Activated T-helper 9 cell treated with anti-CD3 and anti-CD28 coated beads, Interleukin-2, amount 50 U/mL, for 16 hours (primary cell): ENCODE measurements around the gene AHRR.
"Not testable (repeated sequence)": the region's sequence is repeated elsewhere in the genome, so short reads cannot be mapped to it uniquely, and the experiment has no call there.

Source experiments
- DNase-seq: peaks from one replicate; pipeline ENCODE4 v3.0.0-alpha.2; 2020; ENCODE audit warnings: low read depth

Gene AHRR

DNA sequence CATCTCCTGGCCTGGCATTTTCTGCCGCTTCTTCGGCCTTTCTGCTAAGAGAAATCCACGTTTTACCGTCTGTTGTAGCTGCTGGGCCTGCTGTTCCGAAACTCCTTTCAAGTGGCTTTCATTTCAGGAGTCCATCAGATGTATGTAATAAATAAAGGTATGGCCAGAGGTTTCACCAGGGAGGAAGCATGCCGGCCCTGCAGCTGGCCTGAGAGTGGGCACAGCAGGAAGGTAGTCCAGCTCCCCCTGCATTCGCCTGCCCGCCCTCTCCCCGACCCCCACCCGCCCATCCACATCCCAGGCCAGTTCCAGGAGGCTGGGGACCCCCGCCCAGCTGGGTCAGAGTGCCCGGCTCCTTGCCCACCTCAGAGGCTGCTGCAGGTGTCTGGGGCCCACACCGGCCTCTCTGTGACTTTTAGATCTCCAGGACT, 75.0 kb downstream of the AHRR start:
- no peak for DNase-seq

GRCh38 chr5:398141-398474, 76.6 kb downstream of the AHRR start:
- DNase-seq: not testable (repeated sequence)

GRCh38 chr5:398475-399295, 77.2 kb downstream of the AHRR start:
- no peak for DNase-seq

- DNase-seq: no peak
Observed at GRCh38 chr5:399296-400281, 78.1 kb downstream of the AHRR start.

DNA sequence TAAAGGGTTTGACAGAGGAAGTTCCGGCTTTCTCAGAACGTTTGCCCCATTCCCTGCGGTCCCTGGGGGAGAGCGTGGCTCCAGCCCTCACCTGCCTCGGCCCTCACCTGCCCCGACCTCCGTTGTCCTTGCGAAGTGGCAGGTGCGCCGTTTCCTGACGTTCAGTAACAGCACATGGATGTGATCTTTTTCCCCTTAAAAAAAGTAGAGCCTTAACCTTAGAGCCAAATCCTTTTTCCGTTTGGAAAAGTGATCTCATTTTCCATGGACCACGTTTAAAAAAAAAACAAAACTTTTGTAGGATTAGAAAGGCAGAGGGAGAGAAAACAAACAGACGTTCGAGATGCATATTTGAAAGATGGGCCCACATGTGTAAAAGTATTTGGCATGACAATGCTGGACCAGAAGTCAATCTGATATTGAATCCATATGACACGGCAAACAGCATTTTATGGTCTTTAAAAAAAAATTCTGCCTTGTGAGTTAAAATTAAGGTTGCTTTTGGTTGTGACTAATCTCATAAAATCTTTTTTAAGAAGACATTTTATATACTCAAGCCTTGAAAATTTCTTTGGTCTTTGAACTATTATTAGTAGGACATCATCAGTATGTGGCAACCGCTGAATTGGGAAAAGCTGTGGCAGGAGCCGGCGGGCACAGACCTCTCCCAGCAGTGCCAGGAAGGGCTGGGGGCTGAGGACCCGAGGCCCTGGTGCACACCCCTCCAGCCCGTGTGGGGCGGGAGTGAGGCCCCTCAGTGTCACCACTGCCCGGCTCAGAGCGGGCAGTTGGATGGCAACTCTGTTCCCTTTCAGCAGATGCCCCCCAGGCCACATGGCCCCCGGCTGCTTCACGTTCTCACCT, 79.0 kb downstream of the AHRR start:
- no peak for DNase-seq

DNA sequence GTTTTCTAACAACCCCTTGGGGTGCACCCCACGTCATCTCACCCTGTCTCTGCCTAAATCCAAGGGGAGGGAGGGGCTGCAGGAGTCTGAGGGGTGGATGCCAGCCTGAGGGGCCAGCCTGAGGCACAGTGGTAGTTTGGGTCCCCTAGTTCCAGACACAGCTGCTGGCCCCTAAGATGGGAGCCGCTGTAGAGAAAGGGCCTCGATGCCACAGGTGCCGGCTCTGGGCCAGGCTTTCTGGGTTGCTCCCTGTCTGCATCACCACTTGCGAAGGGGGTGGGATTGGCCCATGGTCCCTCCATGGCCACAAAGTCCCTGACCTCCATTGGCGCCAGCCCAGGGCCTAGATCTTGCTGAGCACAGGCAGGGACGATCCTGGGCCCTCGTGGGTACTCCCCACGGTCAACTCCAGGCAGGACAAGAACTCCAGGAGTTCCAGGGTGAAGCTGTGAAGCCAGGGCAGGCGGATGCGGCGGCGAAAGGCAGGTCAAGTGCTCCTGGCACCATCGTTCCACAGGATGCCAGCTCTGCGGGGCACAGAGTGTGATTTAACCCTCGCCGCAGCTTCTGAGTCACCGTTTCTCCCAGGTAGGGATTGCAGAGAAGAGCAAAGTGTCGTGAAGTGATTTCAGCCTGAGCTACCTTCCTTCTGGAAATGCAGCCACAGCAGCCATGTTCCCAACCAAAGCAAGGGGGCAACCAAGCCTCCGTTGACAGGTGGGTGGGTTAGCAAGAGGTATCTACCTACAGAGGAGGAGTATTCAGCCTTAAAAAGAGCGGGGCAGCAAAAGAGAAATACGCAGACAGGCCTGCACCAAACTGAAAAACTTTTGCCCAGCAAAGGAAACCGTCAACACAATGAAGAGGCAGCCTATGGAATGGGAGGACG, 79.9 kb downstream of the AHRR start:
- no peak for DNase-seq

DNA sequence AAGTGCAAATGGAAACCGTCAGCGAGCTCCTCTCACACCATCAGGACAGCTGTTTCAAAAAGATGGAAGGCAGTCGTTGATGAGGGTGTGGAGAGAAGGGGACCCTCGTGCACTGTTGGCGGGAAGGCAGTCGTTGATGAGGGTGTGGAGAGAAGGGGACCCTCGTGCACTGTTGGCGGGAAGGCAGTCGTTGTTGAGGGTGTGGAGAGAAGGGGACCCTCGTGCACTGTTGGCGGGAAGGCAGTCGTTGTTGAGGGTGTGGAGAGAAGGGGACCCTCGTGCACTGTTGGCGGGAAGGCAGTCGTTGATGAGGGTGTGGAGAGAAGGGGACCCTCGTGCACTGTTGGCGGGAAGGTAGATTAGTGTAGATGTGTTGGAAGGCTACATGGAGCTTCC, 80.7 kb downstream of the AHRR start:
- not testable (repeated sequence) for DNase-seq

- no peak for DNase-seq
Observed at GRCh38 chr5:402615-403359, 81.3 kb downstream of the AHRR start.

GRCh38 chr5:403995-404394, 82.5 kb downstream of the AHRR start:
- no peak for DNase-seq

GRCh38 chr5:404666-405241, 83.2 kb downstream of the AHRR start:
- DNase-seq: no peak

DNA sequence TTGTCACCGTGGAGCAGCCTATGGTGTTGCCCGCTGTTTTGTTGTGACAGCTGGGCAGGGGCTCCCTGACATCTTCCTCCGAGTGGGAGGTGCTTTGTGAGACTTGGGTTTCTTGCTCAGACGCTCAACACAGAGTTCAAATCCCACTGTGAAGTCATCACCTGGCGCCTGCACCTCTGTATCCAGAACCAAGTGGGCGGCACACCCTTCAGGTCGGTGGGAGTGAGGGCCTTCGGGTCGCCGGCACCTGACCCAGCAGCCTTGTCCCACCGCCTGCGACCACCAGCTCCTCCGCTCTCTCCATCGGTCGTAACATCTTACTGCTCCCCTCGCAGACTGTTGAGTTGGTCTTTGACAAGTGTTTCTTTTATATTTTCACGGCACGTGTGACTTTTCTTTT, 83.9 kb downstream of the AHRR start:
- no peak for DNase-seq

DNA sequence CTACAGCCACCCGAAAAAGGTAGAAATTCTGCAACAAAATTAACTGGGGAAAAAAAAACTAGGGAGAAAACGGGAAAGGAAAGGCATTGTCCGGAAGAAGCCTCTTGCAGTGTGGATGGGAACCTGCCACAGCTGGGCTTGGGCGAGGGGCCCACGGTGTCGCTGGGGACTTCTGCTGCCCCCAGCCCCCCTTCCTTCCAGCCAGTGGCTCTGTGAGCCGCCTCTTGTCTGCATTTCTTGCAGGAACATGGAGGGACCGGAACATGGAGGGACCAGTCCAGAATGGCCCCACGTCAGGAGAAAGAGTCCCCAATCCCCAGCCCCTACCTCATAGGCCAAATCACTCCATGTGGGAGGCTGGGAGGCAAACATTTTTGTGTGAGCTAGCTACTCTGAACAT, 84.5 kb downstream of the AHRR start:
- no peak for DNase-seq

DNA sequence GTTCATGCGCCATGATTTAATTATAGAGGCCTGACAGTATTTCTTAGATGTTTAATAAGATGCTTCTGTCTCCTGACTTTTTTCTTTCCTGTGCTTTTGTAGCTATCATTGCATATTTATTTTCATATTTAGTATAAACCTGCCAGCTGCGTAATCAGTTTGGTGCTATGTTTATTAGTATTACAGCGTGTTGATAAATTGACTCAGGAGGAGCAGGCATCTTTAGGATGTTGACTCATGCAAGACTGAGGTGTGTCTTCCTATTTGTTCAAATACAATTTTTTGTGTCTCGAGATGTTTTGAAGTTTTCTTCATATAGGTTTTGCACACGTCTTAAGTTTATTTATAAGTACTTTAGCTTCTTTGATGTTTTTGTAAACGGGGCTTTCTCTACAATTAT, 85.5 kb downstream of the AHRR start:
- no peak for DNase-seq

GRCh38 chr5:407801-408268, 86.3 kb downstream of the AHRR start:
- DNase-seq: no peak

GRCh38 chr5:410911-411517, 89.5 kb downstream of the AHRR start:
- no peak for DNase-seq

DNA sequence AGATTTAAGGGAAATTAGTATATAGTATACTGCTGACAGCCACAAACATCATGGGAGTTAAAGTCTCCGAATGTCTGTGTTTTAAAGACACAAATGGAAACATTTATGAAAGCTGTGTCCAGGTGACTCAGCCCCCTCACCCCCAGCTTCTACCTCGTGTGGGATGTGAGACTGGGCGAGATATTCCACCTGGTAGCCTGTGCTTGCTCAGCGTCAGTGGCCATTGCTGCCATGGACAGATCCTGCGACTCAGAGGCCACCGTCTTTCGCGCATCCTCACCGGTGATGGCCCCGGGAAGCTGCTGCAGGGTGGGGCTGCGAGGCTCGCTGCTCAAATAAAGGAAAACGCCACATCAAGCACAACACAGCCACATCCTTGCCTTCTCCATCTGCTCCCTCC, 90.2 kb downstream of the AHRR start:
- DNase-seq: no peak

DNA sequence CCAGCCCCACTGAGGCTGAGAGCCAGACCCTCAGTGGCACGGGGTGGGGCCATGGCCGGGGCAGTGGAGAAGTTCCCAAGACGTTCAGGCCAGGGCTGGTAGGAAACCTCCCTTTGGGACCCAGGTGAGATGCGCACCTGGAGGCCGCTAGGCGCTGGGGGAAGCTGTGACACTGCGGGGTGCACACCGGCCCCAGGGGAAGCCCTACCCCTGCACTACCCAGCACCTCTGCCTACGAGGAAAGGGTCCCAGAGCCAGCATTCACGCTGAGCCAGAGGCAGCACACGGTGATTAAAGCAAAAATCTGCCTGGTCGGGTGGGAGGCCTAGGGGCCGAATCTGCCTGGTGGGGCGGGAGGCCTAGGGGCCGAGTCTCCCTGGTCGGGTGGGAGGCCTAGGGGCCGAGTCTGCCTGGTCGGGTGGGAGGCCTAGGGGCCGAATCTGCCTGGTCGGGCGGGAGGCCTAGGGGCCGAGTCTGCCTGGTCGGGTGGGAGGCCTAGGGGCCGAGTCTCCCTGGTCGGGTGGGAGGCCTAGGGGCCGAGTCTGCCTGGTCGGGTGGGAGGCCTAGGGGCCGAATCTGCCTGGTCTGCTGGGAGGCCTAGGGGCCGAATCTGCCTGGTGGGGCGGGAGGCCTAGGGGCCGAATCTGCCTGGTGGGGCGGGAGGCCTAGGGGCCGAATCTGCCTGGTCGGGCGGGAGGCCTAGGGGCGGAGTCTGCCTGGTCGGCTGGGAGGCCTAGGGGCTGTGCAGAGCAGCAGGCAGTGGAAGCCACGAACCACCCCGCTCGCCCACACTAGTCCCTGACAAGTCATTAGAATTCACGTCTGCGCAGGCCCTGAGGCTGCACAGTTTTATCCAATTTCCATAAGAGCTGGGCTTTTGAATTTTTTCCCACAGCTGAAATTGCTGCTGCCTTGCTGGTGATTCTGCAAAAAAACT, 93.7 kb downstream of the AHRR start:
- DNase-seq: not testable (repeated sequence)

GRCh38 chr5:415928-416635, 94.6 kb downstream of the AHRR start:
- no peak for DNase-seq
